HG02943 (cell line): ENCODE results near the gene CCDC93.
"Not testable (repeated sequence)": the region's sequence is repeated elsewhere in the genome, so short reads cannot be mapped to it uniquely, and the experiment has no call there.

Experiments used
- ATAC-seq: cut with Tn5 transposase; IDR thresholded peaks from one replicate; pipeline ENCODE4 v1.9.1; 2021; ENCODE audit warnings: mild to moderate bottlenecking, low read depth, moderate library complexity; ENCODE audit not compliant: unreplicated experiment

Gene CCDC93

DNA sequence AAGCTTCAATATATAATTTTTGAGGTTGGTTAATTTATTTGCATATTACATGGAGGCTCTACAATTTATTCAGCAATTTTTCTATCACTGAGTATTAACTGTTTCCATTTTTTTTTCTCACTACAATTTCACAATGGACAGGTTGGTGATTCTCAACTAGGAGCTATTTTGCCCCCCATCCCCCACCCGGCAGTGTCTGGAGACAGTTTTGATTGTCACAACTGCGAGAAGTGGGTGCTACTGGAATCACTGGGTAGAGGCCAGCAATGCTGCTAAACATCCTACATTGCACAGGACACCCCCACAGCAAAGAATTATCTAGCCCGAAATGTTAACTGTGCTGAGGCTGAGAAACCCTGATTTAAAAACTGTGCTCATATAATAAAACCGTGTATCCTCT is 82.6 kb downstream of the CCDC93 start:
- ATAC-seq = no peak

DNA sequence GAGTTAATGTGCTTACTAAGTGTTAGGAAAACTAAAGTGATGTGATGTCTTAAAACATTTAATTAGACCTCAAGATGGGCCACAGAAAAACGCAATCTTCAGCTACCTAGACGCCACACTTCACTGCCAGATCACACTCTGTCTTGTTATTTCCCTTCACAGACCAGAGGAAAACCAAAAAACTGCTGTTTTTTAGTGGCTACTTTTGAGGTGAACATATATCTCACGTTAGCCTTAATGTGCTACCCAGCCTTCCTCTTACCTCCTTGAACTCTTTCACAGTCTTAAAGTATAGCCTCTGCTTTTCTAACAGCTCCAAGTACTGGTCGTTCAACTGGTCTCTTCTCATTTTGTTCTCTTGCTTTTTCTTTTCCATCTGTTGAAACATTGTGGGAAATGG is 83.1 kb downstream of the CCDC93 start:
- no peak for ATAC-seq

DNA sequence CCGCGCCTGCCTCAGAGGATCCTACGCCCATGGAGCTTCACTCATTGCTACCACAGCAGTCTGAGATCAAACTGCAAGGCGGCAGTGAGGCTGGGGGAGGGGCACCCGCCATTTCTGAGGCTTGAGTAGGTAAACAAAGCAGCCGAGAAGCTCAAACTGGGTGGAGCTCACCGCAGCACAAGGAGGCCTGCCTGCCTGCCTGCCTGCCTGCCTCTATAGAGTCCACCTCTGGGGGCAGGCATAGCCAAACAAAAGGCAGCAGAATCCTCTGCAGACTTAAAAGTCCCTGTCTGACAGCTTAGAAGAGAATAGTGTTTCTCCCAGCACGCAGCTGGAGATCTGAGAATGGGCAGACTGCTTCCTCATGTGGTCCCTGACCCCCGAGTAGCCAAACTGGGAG is 90.4 kb downstream of the CCDC93 start:
- ATAC-seq = not testable (repeated sequence)

DNA sequence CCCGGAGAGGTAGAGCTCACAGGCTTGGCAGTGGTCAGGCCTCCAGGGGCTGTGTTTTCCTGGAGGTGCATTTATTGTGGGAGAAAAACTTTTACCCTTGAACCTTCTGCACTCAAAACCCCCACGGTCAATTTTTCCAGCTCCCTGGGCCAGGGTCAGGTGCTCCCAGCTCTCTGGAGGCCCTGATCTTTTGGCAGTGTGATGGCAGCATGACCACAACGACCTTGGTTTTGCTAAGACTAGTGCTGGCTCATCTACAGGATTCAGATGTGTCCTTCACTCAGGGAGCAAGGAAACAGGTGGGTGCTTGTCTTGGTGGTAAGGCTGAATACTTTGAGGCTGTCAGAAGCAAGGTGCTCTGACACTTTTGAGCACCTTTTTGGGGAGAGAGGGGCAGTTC is 92.3 kb downstream of the CCDC93 start:
- ATAC-seq = no peak

DNA sequence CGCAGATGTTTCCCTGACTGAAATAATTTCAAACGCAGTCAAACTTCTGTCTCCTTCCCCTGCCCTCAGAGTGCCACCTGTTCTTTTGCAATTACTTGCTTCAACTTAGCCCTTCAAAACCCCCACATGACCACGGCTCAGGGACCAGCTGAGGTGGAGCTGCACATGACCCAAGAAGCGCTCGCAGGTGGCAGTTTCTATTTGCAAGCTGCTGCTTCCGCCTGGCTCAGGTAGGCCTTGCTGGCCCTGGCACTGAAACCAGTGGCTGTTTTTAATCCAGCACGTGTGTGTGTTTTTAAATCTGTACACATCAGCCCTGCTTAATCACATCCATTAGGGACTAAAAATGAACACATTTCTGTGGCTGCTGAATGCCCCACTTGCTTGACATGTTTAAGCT is 95.3 kb downstream of the CCDC93 start:
- ATAC-seq = no peak

DNA sequence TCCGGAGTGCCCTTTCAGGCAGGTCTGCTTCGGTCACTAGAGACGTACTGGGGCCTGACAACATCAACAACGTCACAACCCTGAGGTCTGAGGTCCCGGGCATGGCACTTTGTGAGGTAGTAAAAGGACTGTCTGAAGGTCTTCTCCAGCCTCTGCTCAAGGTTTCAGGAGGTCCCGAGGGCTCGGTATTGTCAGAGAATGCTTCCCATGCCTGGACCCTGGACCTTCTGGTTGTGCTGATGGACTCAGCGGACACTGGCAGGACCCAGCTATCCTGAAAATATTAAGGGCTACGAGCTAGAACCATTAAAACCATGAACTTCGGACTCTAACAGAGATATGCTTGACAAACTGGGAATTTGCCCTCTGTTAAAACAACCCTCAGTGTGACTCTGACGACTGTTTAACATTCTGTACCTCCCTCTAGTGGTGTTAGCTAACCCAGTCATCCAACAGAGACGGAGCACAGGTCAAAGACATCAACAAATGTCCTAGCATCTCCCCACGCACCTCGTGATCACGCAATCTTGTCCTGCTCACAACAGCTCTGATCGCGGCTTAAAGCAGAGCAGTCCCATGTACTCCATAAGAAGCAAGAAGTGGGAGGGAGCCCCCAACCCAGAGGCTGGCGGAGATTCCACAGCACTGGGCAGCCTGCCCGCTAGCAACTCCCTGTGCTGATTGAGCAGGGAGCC is 96.5 kb downstream of the CCDC93 start:
- ATAC-seq = no peak

DNA sequence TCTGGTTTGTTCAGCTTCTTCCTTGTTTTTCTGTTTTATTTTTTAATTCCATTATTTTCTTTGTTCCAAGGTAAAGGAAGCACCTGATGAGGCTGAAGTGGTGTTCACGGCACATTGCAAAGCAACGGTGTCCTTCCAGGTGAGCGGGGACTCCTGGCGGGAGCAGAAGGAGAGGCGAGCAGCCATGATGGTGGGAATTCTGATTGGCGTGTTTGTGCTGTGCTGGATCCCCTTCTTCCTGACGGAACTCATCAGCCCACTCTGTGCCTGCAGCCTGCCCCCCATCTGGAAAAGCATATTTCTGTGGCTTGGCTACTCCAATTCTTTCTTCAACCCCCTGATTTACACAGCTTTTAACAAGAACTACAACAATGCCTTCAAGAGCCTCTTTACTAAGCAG is 110.9 kb downstream of the CCDC93 start:
- ATAC-seq = no peak

DNA sequence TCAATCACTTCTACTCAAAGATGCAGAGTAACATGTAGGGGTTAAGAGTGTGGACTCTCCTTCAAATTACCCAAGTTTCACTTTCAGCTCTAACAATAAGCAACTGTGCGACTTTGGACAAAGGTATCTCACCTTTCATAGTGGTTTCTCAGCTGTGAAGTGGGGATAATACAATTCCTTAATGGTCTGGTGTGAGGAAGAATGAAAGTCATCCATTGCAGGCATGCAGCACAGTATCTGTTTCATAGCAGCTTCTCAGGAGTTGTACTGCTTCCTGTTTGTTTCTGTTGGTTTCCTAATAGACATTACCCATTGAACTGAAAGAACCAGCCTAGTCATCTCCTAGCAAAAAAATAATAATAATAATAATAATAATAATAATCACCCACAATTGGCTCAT is 125.0 kb downstream of the CCDC93 start:
- no peak for ATAC-seq

DNA sequence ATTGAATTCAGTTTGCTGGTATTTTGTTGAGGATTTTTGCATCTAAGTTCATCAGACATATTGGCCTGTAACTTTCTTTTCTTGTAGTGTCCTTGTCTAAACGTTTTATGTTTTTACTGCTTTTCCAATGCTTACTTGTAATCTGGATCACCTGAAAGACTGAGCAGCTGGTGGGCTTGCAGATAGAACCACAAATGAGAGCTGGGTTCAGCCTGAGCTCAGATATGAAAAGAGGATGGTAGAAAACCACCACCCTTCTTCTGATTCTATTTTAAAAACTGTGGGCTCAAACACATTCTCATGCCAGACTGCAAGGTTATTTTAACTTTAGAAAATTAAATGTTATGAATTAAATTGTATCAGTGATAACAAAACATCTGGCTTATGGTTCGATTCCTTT is 128.6 kb downstream of the CCDC93 start:
- ATAC-seq = no peak

DNA sequence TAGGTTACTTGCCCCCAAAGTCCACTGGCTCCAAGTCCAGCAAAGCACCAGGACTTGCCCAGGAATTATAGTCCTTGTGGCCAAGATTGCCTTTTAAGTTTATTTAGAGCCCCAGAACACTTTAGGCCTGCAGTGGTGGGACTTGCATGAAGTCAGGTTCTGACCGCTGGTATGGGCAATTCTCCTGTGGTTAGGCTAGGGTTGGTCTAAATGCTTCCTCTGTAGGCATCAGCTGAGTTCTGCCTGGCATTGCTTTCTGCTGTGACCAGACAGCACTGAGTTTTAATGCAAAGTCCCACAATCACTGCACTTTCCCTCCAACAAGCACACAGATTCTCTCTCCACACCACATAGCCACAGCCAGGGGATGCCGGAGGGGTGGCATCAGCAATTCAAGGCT is 134.9 kb downstream of the CCDC93 start:
- ATAC-seq = no peak

DNA sequence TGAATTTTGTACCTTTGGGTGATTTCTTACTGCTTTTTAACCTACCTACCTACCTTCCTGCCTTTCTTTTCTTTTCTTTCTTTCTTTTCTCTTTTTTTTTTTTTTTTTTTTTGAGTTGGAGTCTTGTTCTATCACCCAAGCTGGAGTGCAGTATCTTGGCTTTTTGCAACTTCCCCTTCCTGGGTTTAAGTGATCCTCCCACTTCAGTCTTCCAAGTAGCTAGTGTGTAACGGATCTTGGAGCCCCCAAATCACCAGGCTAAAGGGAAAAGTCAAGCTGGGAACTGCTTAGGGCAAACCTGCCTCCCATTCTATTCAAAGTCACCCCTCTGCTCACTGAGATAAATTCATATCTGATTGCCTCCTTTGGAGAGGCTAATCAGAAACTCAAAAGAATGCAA is 138.1 kb downstream of the CCDC93 start:
- no peak for ATAC-seq
